Activated CD8-positive, alpha-beta T cell treated with anti-CD3 and anti-CD28 coated beads for 36 hours (primary cell): Measurements from ENCODE around the gene UPK2. TPM values are rescaled to one million over a fixed set of nuclear protein-coding genes. Genes with fewer than 3 reads are reported as not detected.

Experiments
- ATAC-seq: fragments of 200-7000 bp; cut with Tn5 transposase; one replicate; pipeline ENCODE4 v1.10.0; 2021; ENCODE audit warnings: mild to moderate bottlenecking, moderate library complexity
- CTCF ChIA-PET: fragments of 350-600 bp; sonication (Branson Sonifier 250); formaldehyde crosslinking; loops from one replicate; lab custom pipeline; 2021; ENCODE audit warnings: antibody characterized with exemption; lab: Charles Lee
- POLR2A ChIA-PET: fragments of 350-600 bp; sonication (Branson Sonifier 250); formaldehyde crosslinking; loops from one replicate; lab custom pipeline; 2021; ENCODE audit warnings: antibody characterized with exemption; lab: Charles Lee
- DNase-seq: peaks from one replicate; pipeline ENCODE4 v3.0.0-alpha.2; 2020
- H3K27ac Mint-ChIP-seq: one replicate; pipeline ENCODE4 v1.8.0; 2021; ENCODE audit warnings: mild to moderate bottlenecking, mixed read lengths
- H3K27me3 Mint-ChIP-seq: one replicate; pipeline ENCODE4 v1.8.0; 2021; ENCODE audit warnings: mixed read lengths
- H3K36me3 Mint-ChIP-seq: one replicate; pipeline ENCODE4 v1.8.0; 2021; ENCODE audit warnings: low read depth, mixed read lengths
- H3K4me1 Mint-ChIP-seq: one replicate; pipeline ENCODE4 v1.8.0; 2021; ENCODE audit warnings: low read depth, mixed read lengths
- H3K4me3 Mint-ChIP-seq: one replicate; pipeline ENCODE4 v1.8.0; 2021; ENCODE audit warnings: mild to moderate bottlenecking, moderate library complexity, mixed read lengths
- H3K9me3 Mint-ChIP-seq: one replicate; pipeline ENCODE4 v1.8.0; 2021; ENCODE audit warnings: mixed read lengths
- intact Hi-C: fragments of 100-400 bp; cut with micrococcal nuclease; formaldehyde crosslinking; loops from one replicate; pipeline ENCODE4 v1.10.0; 2022
- total RNA-seq, 2 experiments: library from RNA; stranded (reverse); gene quantifications; one replicate each; pipeline ENCODE4 v1.2.3, GENCODE V29; 2021
- TF ChIP-seq, protein P1 (sequence below): fragments of 200-600 bp; IDR thresholded peaks from one replicate; pipeline ENCODE4 v1.8.0; 2022; ENCODE audit warnings: antibody characterized with exemption, mild to moderate bottlenecking

Gene UPK2
- total RNA-seq, 2 experiments from 2014 or later, result 1.5 to 2.2 TPM

DNA sequence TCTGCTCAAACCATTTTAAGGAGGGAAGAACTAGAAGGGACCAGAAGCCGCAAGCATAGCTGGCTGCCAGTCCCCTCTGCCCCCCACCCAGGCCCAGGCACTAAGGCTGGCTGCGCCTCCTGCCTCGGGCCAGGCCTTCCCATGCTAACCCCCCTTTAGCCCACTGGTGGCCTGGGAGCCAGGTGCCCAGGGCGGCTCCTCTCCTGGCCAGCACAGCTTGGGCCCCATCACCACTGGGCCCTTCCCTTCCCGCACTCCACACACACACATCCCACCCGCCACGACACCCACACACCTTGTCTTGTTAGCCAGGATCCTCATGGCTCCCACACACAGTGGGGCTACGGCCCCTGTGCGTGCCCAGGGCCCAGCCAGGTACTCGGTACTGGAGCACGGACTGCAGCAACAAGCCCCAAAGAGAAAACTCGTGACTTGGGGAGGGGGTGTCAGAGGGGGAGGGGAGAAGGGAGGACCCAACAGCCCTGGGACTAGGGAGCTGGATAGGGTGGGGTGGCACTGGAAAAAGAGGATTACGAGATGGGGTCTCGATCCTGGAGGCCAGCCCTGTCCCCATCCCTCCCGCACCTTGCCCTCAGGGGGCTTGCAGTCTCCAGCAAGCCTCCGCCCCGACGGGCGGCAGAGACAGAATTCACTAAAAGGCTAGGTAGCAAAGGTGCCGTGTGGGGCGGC lies 46.3 kb upstream of the UPK2 start:
- DNase-seq (no peak), ATAC-seq (no peak)
- TF ChIP-seq, protein P1, sequence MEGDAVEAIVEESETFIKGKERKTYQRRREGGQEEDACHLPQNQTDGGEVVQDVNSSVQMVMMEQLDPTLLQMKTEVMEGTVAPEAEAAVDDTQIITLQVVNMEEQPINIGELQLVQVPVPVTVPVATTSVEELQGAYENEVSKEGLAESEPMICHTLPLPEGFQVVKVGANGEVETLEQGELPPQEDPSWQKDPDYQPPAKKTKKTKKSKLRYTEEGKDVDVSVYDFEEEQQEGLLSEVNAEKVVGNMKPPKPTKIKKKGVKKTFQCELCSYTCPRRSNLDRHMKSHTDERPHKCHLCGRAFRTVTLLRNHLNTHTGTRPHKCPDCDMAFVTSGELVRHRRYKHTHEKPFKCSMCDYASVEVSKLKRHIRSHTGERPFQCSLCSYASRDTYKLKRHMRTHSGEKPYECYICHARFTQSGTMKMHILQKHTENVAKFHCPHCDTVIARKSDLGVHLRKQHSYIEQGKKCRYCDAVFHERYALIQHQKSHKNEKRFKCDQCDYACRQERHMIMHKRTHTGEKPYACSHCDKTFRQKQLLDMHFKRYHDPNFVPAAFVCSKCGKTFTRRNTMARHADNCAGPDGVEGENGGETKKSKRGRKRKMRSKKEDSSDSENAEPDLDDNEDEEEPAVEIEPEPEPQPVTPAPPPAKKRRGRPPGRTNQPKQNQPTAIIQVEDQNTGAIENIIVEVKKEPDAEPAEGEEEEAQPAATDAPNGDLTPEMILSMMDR, result no peak
- peak overlapping the region; percentile 56 for H3K27ac Mint-ChIP-seq
- no peaks in the 10 kb centered on the region for H3K27me3 Mint-ChIP-seq
- CTCF ChIA-PET, result interaction anchor here (0.9 to 1.4 kb wide), 5 partner anchors 12 to 413 kb away, joined by 3 to 4 read pairs (median 3); partner anchors contain the start of gene DDX6
- H3K4me1 Mint-ChIP-seq, result peaks cover 63% of the 10 kb centered on the region
- no peaks in the 10 kb centered on the region for H3K9me3 Mint-ChIP-seq
- POLR2A ChIA-PET, result interaction anchor here (1.4 to 2.9 kb wide), 5 partner anchors 12 to 146 kb away, joined by 4 to 24 read pairs (median 5); partner anchors contain the start of gene DDX6
- intact Hi-C loops, result no loop called here
- peaks cover 19% of the 10 kb centered on the region for H3K36me3 Mint-ChIP-seq
- H3K4me3 Mint-ChIP-seq, result peak overlapping the region; percentile 59

DNA sequence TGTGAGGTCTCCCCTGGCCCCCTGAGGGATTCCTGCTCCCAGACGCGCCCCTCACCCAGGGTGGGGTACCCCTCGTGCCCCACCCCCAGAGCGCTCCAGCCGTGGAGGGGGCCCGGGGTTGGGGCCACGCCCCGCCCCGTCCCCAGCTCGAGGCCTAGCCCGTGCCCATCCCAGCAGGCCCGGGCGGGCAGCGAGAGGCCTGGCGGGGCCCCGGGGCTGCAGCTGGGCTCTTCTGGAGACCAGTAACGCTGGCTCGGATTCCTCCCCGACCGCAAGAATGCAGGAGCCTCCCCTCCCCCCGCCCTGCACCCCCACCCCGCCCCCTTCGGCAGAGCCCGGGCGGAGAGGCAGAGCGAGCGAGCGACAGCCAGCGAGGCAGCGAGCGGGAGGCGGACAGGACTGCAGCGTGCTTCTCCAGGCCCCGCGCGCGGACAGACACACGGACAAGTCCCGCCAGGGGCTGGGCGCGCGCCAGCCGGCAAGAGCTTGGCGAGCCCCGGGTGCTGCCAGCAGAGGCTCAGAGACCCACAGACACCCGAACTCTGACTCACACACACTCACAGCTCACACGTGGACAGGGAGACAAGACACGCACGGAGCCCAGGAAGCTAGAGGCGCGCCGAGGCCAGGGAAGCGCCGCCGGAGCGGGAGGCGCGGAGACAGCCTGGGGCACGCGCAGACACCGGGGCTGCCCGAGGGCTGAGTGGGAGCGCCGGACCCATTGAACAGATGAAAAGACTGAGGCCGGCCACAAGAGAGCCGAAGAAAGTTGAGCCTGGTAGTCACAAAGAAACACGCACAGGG lies 45.6 kb upstream of the UPK2 start:
- intact Hi-C loops, result no loop called here
- H3K4me1 Mint-ChIP-seq, result peaks cover 70% of the 10 kb centered on the region
- POLR2A ChIA-PET, result interaction anchor here (1.0 to 2.9 kb wide), 7 partner anchors 12 to 145 kb away, joined by 3 to 24 read pairs (median 5); partner anchors contain the start of genes DDX6 and UPK2
- H3K27ac Mint-ChIP-seq, result peak overlapping the region; percentile 90
- TF ChIP-seq, protein P1, result no peak
- H3K4me3 Mint-ChIP-seq, result peak overlapping the region; percentile 81
- H3K9me3 Mint-ChIP-seq, result no peaks in the 10 kb centered on the region
- no peaks in the 10 kb centered on the region for H3K27me3 Mint-ChIP-seq
- ATAC-seq (no peak), DNase-seq (peak; percentile 49)
- CTCF ChIA-PET, result interaction anchor here (0.9 to 3.6 kb wide), 5 partner anchors 16 to 412 kb away, joined by 3 to 17 read pairs (median 4); partner anchors contain the start of gene DDX6
- H3K36me3 Mint-ChIP-seq, result peaks cover 19% of the 10 kb centered on the region

DNA sequence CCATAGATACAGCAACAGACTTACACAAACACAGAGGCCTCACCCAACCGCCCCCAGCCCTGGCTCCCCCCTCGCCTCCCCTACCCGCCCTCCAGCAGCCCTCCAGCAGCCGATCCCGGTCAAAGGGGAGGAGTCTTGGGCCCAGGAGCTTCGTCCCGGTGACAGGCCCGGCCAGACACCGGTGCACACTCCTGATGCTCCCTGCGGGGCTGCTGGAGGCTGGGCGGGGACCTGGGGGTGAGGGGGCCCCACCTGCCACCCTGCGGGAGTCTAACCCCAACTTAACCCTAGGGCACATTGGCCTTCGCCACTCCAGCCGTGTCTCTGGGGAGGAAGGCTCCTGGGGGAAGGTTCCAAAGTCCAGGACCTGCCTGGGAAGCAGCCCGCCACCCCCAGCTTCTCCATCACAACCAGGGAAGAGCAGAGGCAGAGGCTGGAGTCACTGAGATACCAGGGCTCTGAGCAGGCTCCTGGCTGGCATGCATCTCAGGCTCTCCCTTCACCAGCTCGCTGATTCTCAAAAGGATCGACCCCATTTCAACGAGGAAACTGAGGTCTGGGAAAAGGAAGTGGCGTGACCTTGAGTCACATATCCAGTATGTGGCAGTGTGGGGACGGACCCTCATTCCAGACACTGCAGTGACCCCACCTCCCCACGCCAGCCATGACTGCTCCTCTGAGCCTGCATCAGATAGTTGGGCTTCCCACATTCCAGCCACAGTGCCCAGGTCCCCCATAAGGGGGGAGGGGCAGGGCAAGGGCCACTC lies 44.8 kb upstream of the UPK2 start:
- intact Hi-C loops, result no loop called here
- H3K9me3 Mint-ChIP-seq, result no peaks in the 10 kb centered on the region
- TF ChIP-seq, protein P1, result no peak
- peaks cover 14% of the 10 kb centered on the region for H3K36me3 Mint-ChIP-seq
- no peaks in the 10 kb centered on the region for H3K27me3 Mint-ChIP-seq
- CTCF ChIA-PET, result interaction anchor here (0.9 to 3.6 kb wide), 5 partner anchors 17 to 125 kb away, joined by 4 to 17 read pairs (median 5); partner anchors contain the start of gene DDX6
- H3K4me3 Mint-ChIP-seq, result peak overlapping the region; percentile 81
- peaks cover 78% of the 10 kb centered on the region for H3K4me1 Mint-ChIP-seq
- peak; percentile 46 for DNase-seq
- peak overlapping the region; percentile 99 for H3K27ac Mint-ChIP-seq
- POLR2A ChIA-PET, result interaction anchor here (1.0 to 2.9 kb wide), 7 partner anchors 13 to 121 kb away, joined by 3 to 24 read pairs (median 5); partner anchors contain the start of genes DDX6 and UPK2
- ATAC-seq, result no peak

DNA sequence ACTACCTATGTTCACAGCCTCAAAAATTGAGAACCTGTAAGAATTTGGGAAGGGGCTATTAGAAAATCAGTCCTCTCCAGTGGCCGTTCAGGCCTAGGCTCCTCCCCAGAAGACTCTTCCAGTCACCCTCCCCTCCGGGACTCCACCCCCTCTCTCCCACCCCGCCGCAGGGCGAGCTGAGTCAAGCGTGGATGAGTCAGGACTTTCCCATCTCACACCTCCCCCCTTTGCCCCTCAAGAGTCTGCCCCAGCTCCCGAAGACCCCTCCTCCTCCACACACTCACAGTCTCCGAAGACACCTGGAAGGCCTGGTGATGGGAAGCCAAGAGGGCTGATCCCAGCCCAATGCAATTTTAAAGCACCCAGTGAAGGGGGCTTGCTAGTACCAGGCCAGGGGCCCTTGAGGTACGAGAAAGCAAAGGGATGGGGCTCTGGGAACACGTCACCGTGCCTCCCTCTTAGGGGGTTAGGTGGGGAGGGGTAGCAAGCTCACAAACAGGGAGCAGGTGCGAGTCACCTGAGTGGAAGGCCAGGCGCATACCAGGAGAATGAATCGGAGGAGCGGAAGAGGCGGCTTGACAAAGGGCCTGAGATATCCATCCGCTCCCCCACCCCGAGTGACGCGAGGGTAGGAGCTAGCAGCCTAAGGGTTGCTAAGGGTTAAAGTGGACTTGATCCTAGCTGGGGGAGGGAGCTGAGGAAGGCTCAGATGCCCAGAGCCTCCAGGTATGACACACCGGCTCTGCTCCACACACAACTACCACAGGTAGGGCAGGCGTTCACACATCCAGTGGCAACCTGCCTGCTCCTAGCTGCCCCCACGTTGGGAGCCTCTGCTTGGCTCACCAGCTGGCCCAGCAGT lies 44.0 kb upstream of the UPK2 start:
- H3K9me3 Mint-ChIP-seq, result no peaks in the 10 kb centered on the region
- intact Hi-C loops, result loop anchor here (2.0 kb wide), 1 partner anchor 19 kb away; no protein-coding TSS in a partner anchor
- CTCF ChIA-PET, result interaction anchor here (0.6 to 3.6 kb wide), 9 partner anchors 28 to 222 kb away, joined by 3 to 17 read pairs (median 3); partner anchors contain the start of genes DDX6 and VPS11
- peak overlapping the region; percentile 99 for H3K27ac Mint-ChIP-seq
- peak overlapping the region; percentile 81 for H3K4me3 Mint-ChIP-seq
- H3K4me1 Mint-ChIP-seq, result peaks cover 78% of the 10 kb centered on the region
- TF ChIP-seq, protein P1, result no peak
- DNase-seq (peak; percentile 89), ATAC-seq (peak; percentile 55)
- peaks cover 8% of the 10 kb centered on the region for H3K36me3 Mint-ChIP-seq
- POLR2A ChIA-PET, result interaction anchor here (0.5 to 2.9 kb wide), 9 partner anchors 17 to 180 kb away, joined by 3 to 24 read pairs (median 4); partner anchors contain the start of gene DDX6
- H3K27me3 Mint-ChIP-seq, result no peaks in the 10 kb centered on the region
